GM19239 (cell line): Measurements from ENCODE around the gene C11orf58.

Source experiments
- DNase-seq: peaks from one replicate; pipeline ENCODE4 v3.0.0; 2011; ENCODE audit warnings: low spot score; ENCODE audit not compliant: insufficient read length
- FAIRE-seq: peaks from 2 replicates; lab custom pipeline; 2011; peaks lifted over from hg19 to GRCh38; lab: Jason Lieb, UNC

The C11orf58 gene

DNA sequence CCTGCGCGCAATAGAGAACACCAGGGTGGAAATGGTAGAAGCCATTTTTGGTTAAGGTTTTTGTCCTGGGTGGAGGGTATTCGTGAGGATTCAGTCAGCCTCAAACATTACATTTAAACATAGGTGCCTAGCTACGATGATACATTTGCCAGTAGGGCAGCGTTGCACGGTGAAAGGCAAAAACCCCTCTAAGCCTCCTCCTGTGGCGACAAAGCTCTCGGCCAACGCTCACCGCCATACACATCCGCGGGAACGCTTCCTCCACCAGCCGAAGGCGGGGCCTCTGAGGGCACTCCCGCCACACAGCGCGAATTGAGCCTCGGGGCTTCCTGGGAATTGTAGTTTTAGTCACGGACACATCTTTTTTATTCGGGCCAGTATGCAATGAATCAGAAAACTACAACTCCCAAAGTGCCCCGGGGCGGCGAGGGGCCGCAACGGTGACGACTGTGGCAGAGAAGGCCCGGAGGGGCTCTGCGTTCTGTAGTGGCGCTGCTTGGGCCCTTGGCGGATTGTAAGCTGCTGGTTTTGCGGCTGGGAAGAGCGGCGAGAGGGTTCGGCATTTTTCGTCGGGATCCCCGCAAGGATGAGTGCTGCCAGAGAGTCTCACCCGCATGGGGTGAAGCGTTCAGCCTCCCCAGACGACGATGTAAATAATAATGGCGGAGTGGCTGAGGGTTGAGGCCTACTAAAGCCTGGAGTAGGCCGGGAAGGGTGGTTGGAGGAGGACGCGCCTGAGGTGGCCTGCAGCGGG is at the start of gene C11orf58:
Gene C11orf58 (plus strand): TSS at position 455 of the 754 bp plus-strand sequence. CDS start 132 bp downstream, at position 587.
- DNase-seq: peak; percentile 61
- peak; percentile 97 for FAIRE-seq

GRCh38 chr11:16690086-16690485 is 48.4 kb upstream of the C11orf58 start:
- no peak for FAIRE-seq
- no peak for DNase-seq

- DNase-seq (no peak), FAIRE-seq (no peak)
These were observed 34.7 kb upstream of the C11orf58 start for GRCh38 chr11:16703795-16704194.

- DNase-seq: no peak
- FAIRE-seq: no peak
These were observed 24.9 kb upstream of the C11orf58 start for GRCh38 chr11:16713594-16713993.

DNA sequence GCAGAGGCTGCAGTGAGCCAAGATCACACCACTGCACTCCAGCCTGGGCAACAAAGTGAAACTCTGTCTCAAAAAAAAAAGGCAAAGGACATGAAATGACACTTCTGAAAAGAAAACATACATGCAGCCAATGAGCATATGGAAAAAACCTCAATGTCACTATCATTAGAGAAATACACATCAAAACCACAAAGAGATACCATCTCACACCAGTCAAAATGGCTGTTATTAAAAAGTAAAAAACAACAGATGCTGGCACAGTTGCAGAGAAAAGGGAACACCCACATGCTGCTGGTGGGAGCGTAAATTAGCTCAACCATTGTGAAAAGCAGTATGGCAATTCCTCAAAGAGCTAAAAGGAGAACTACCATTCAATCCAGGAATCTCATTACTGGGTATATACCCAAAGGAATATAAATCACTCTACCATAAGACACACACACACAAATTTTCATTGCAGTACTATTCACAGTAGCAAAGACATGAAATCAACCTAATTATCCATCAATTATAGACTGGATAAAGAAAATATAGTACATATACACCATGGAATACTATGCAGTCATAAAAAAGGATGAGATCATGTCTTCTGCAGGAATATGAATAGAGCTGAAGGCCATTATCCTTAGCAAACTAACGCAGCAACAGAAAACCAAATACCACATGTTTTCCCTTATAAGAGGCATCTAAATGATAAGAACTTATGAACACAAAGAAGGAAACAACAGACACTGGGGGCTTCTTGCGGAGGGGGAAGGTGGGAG is 15.7 kb upstream of the C11orf58 start:
- FAIRE-seq: no peak
- DNase-seq: no peak

DNA sequence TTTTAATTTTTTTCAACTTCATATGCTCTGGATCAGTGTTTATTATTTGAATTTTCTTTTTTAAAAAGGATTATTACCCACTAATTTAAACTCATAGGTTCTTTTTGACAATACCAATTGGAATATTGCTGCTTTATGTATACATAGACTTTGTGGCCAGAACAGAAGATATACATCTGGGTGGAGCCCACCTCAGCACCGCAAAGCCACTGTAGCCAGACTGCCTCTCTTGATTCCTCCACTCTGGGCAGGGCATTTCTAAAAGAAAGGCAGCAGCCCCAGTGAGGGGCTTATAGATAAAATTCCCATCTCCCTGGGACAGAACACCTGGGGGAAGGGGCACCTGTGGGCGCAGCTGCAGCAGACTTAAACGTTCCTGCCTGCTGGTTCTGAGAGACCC is 10.6 kb upstream of the C11orf58 start:
- no peak for DNase-seq
- FAIRE-seq: no peak

DNA sequence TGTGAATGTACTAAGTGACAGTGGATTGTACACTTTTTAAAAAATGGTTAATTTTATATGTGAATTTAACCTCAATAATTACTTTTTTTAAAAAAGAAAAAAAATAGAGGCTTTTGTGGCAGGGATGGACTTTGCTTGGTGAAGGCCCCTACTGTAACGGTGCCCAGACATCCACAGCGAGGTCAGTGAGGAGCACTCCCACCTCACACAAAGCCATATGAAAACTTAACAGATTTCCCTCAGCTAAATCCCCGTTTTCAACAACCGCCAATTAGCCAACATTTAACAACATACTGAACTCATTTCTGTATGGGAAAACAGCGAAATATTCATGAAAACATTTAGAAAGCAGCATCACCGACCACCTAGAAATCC is 642 bp upstream of the C11orf58 start:
- DNase-seq (no peak), FAIRE-seq (no peak)

DNA sequence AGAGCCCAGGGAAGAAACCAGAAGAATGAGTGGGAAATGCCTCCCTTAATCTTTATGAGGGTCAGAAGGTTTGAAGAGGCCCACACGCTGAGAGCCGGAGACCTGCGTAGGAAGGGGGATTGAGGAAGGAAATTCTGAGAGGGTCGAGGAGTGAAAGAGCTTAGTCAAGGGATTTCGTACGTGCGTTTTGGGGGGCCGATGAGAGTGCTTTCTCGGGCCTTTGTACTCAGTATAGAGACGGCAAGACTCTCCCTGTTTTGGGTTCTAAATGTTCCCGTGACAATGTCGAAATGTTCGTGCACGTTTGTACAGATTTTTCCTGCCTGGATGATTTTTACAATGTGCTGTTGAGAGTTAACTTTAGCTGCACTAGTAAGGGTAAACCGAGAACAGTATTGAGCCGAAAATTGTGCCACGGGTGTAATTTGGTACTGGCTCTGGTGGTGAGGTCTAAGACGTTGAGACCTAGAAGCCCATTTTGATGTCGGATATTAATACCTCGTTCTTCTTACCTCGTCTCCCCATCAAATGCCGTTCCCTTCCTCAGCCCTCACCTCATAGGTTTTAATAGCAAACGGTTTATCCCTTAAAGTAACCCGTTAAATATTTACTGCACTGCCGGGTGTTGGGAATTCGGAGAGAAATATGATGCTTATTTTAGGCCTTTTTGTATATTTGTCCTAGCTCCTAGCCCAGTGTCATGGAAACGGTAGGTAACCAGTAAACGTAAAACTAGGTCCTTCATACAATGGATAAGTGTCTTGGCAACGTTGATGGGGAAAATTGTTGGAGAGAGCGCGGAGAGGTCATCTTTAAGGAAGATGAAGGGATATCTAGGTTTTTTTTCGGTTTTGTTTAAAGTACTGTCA is 734 bp downstream of the C11orf58 start:
- peak; percentile 70 for FAIRE-seq
- DNase-seq: no peak

DNA sequence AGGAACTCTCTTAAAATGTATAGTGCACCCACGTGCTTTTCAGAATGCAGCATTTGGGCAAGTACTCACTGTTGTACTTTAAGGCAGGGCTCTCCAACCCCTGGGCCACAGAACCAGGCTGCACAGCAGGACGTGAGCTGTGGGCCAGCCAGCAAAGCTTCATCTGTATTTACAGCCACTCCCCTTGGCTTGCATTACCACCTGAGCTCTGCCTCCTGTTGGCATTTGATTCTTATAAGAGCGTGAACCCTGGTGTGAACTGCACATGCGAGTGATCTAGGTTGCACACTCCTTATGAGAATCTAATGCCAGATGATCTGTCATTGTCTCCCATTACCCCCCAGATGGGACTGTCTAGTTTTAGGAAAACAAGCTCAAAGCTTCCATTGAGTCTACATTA is 3.0 kb downstream of the C11orf58 start:
- DNase-seq (no peak), FAIRE-seq (no peak)

DNA sequence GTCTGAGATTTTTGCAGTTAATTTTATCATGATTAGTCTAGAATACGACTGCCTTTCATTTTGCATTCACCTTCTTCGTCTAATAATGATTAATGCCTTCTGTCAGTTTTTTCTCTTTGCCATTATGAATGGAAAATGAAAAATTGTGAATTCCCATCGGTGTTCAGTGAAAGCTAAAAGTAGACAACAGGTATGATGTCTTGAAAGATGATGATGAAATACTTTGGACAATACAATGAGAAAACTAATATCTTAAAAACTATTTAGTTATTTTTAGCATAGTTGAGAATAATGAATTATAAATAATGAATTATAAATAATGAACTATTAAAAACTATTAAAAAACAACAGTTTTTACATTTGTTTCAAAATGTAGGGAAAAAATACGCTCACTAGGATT is 5.0 kb downstream of the C11orf58 start:
- no peak for DNase-seq
- FAIRE-seq: no peak

DNA sequence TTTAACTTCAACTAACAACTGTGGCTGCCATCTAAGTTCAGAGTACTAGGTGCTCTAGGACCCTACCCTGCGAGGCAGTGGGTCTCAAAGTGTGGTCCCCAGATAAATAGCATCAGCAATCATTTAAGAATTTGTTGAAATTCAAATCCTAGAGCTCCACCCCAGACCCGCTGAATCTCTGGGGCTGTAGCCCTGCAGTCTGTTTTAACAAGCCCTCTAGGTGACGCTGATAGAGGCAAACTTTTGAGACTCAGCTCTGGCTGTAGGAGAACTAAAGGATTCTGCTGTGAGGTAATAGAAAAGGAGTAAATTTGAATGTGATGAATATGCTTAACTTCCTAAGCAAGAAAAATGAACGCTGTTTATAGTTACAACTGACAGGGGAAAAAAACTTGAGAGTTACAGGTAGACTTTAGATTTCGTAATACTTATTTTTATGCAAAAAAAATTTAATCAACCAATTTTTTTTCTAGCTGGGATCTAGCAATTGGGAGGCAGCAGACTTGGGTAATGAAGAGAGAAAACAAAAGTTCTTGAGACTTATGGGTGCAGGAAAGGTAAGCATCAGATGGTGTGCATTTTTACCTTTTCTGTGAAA is 5.8 kb downstream of the C11orf58 start:
- FAIRE-seq: no peak
- DNase-seq: no peak

DNA sequence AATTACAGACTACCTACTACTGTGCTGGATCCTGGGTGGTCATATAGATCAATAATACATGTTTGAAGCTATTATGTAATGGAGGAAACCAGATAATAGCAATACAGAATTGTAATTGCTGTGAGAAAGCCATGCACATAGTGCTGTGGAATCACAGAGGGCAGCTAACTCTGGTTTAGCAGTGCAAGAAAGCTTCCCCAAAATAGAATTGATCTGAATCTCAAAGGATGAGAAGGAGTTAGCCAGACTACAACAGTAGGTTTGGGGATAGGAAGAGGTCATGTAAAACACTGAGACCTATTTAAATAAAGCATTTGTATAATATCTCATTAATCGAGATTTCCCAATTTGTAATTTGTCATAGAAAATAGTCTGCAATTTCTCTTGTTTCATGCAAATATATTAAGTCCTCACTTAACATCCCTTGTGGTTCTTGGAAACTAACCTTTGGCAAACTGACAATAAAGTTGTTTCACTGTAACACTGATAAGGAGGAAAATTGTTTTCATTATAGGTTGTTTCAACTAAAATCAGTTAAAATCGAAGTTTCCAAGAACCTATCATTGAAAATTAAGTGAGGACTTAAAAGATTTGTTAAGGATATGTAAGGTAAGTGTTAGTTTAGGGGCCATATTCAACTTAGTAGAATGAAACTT is 7.6 kb downstream of the C11orf58 start:
- FAIRE-seq: no peak
- DNase-seq: no peak

DNA sequence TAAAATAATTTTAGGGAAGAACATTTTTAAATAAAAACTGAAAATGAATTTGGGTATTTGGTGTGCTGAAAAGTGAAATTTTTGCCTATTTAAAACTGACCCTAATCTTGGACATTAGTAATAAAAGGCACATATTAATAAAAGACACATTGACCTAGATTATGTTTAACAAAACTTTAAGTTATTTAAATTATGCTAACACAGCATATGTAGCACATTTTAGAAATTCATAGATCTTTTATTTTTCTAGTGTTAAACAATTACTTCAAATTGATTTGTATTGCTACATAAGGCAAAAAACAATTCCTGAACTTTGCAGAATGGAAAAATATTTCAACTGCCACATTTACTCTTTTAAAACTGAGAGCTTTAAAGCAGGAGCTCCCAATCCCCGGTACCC is 10.6 kb downstream of the C11orf58 start:
- DNase-seq: no peak

GRCh38 chr11:16749666-16750065 is 11.2 kb downstream of the C11orf58 start:
- FAIRE-seq: no peak
- DNase-seq: no peak

More for the DNA sequence above, 10.6 kb downstream of the C11orf58 start:
- no peak for FAIRE-seq

DNA sequence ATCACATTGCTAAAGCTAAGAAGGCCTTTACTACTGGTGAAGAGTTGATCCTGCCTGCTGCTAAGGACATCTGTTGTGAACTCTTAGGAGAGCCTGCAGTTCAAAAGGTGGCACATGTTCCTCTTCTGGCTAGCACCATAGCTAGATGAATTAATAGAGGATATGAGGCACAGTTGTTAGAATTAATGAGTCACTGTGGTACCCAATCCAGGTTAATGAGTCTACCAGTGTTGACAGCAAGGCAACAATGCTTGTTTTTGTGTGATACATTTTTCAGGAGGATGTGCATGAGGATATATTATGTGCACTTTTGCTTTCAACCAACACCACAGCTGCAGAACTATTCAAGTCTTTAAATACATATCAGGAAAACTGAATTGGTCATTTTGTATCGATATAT is 12.0 kb downstream of the C11orf58 start:
- no peak for DNase-seq
- no peak for FAIRE-seq

GRCh38 chr11:16758382-16759024 is 20.1 kb downstream of the C11orf58 start:
- FAIRE-seq (no peak), DNase-seq (no peak)

GRCh38 chr11:16759857-16760508 is 21.5 kb downstream of the C11orf58 start:
- DNase-seq (no peak), FAIRE-seq (no peak)

DNA sequence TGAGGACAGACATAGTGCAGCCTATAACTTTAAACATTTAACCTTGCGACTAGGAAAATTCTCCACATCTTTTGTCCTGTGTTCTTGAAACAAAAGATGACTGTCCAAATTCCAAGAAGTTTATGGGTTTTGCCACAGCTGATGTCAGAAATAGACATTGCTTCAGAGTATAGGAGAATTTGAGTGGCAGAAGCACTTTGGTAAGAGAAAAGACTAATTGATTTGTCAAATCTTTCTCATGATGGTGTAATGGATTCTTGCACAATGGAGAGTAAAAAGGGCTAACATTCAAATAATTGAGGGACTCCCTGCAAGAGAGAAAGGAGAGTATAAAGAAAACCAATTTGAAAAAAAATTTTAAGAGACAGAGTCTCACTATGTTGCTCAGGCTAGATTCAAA is 25.3 kb downstream of the C11orf58 start:
- FAIRE-seq (no peak), DNase-seq (no peak)

- FAIRE-seq: no peak
- no peak for DNase-seq
These were observed 26.4 kb downstream of the C11orf58 start for GRCh38 chr11:16764888-16765287.
